ENCODE data around the gene CDK2AP2. TPM values are rescaled to one million over a fixed set of nuclear protein-coding genes. Genes with fewer than 3 reads are reported as not detected.

The CDK2AP2 gene
- total RNA-seq, 4 donors from 2014 or later = 75.4 to 90.8 (median 80.6) TPM

- peak; percentile 58 to 60 for DNase-seq (ENCODE audit: low spot score in 2 of 2)
- Histone ChIP-seq H3K27me3 (no peaks in the 10 kb centered on the region), H3K9me3 (no peaks in the 10 kb centered on the region), H3K27ac (peak overlapping the region; percentile 87 to 98 (median 96)), H3K36me3 (peaks cover 0 to 13% (median 0%) of the 10 kb centered on the region in 3 donors), H3K4me3 (peak overlapping the region; percentile 47 to 71 (median 56)), H3K4me1 (peaks cover 4 to 46% (median 32%) of the 10 kb centered on the region in 4 donors)
- TF ChIP-seq POLR2A (IDR thresholded peaks at IDR 0.05) (peak in 1 of 2 donors; percentile 16), CTCF (IDR thresholded peaks at IDR 0.05) (no peak), EP300 (IDR thresholded peaks at IDR 0.05) (peak in 1 of 2 donors; percentile 24)
- 53 to 61% methylated on average over 14 to 19 of the region's 20 CpGs for WGBS, 2 donors
Measured at GRCh38 chr11:67463680-67464410, 44.1 kb downstream of the CDK2AP2 start.

- WGBS, 2 donors = 90 to 97% methylated on average over 10 of the region's 10 CpGs
- Histone ChIP-seq H3K27me3 (no peaks in the 10 kb centered on the region), H3K27ac (peak overlapping the region in 3 of 4 donors; percentile 87 to 98 (median 97)), H3K9me3 (no peaks in the 10 kb centered on the region), H3K4me3 (no peak overlapping the region), H3K36me3 (peaks cover 0 to 13% (median 0%) of the 10 kb centered on the region in 3 donors), H3K4me1 (peaks cover 4 to 41% (median 30%) of the 10 kb centered on the region in 4 donors)
- TF ChIP-seq CTCF (IDR thresholded peaks at IDR 0.05) = no peak
- TF ChIP-seq EP300 (IDR thresholded peaks at IDR 0.05) = no peak
- TF ChIP-seq POLR2A (IDR thresholded peaks at IDR 0.05) = no peak
- no peak for DNase-seq (ENCODE audit: low spot score in 2 of 2)
Measured at GRCh38 chr11:67463186-67463585, 44.8 kb downstream of the CDK2AP2 start.

- Histone ChIP-seq H3K4me3 (no peak overlapping the region), H3K36me3 (no peaks in the 10 kb centered on the region), H3K4me1 (peaks cover 0 to 5% (median 0%) of the 10 kb centered on the region in 4 donors), H3K27ac (no peak overlapping the region), H3K9me3 (no peaks in the 10 kb centered on the region), H3K27me3 (no peaks in the 10 kb centered on the region)
- TF ChIP-seq CTCF (IDR thresholded peaks at IDR 0.05) = no peak
- TF ChIP-seq EP300 (IDR thresholded peaks at IDR 0.05) = no peak
- TF ChIP-seq POLR2A (IDR thresholded peaks at IDR 0.05) = no peak
- DNase-seq (ENCODE audit: low spot score in 2 of 2) = no peak
- 79 to 84% methylated on average over 19 of the region's 19 CpGs for WGBS, 2 donors
Measured at GRCh38 chr11:67458266-67458665, 49.7 kb downstream of the CDK2AP2 start.

- H3K36me3 ChIP-seq = no peaks in the 10 kb centered on the region
- no peak for DNase-seq (ENCODE audit: low spot score in 2 of 2)
- H3K27me3 ChIP-seq = no peaks in the 10 kb centered on the region
- H3K4me1 ChIP-seq = peaks cover 0 to 5% (median 0%) of the 10 kb centered on the region in 4 donors
- no peak for TF ChIP-seq EP300 (IDR thresholded peaks at IDR 0.05)
- TF ChIP-seq POLR2A (IDR thresholded peaks at IDR 0.05) = no peak
- no peak for TF ChIP-seq CTCF (IDR thresholded peaks at IDR 0.05)
- no peaks in the 10 kb centered on the region for H3K9me3 ChIP-seq
- 89 to 91% methylated on average over 12 of the region's 12 CpGs for WGBS, 2 donors
- H3K27ac ChIP-seq = no peak overlapping the region
- H3K4me3 ChIP-seq = no peak overlapping the region
Measured at GRCh38 chr11:67457453-67457852, 50.5 kb downstream of the CDK2AP2 start.

Small RNA genes lying within 50 kb of the gene (small RNA-seq; reads per million reads assigned to genes)
- not detected for gene MIR6752

Other genes starting within 250 kb of the CDK2AP2 start
- 100 to 1,000 TPM in 1 of 4 donors, 10 to 100 TPM in 3; 46.0 to 134 (median 65.4) TPM for gene GRK2, start 241.7 kb downstream of the CDK2AP2 start, total RNA-seq
- 100 to 1,000 TPM in 1 of 4 donors, 10 to 100 TPM in 3; 46.8 to 158 (median 69.5) TPM for gene ANKRD13D, start 218.9 kb downstream of the CDK2AP2 start, total RNA-seq
- gene SSH3, start 204.6 kb downstream of the CDK2AP2 start, total RNA-seq = 10 to 100 TPM; 28.5 to 51.6 (median 43.1) TPM
- gene POLD4, start 154.6 kb downstream of the CDK2AP2 start, total RNA-seq = 100 to 1,000 TPM in 1 of 4 donors, 10 to 100 TPM in 3; 70.8 to 154 (median 88.5) TPM
- 10 to 100 TPM in 1 of 4 donors, 1 to 10 TPM in 3; 3.7 to 23.1 (median 5.9) TPM for gene CLCF1, start 134.6 kb downstream of the CDK2AP2 start, total RNA-seq
- gene RAD9A, start 116.2 kb downstream of the CDK2AP2 start, total RNA-seq = 10 to 100 TPM; 22.7 to 39.0 (median 36.4) TPM
- 10 to 100 TPM; 50.6 to 97.8 (median 72.7) TPM for gene PPP1CA, start 106.3 kb downstream of the CDK2AP2 start, total RNA-seq
- gene TBC1D10C, start 104.1 kb downstream of the CDK2AP2 start, total RNA-seq = 1 to 10 TPM; 1.5 to 4.5 (median 2.2) TPM
- 1 to 10 TPM; 1.8 to 5.9 (median 4.3) TPM for gene CARNS1, start 92.5 kb downstream of the CDK2AP2 start, total RNA-seq
- gene RPS6KB2, start 79.7 kb downstream of the CDK2AP2 start, total RNA-seq = 10 to 100 TPM; 36.9 to 69.3 (median 47.1) TPM
- 10 to 100 TPM in 3 of 4 donors, 1 to 10 TPM in 1; 6.9 to 18.0 (median 12.8) TPM for gene PTPRCAP, start 70.5 kb downstream of the CDK2AP2 start, total RNA-seq
- 10 to 100 TPM; 60.9 to 95.1 (median 77.1) TPM for gene CORO1B, start 64.7 kb downstream of the CDK2AP2 start, total RNA-seq
- gene GPR152, start 55.4 kb downstream of the CDK2AP2 start, total RNA-seq = not detected
- 1 to 10 TPM in 3 of 4 donors, under 1 TPM in 1; 0.21 to 5.7 (median 3.6) TPM for gene CABP4, start 52.8 kb downstream of the CDK2AP2 start, total RNA-seq
- 100 to 1,000 TPM in 2 of 4 donors, 10 to 100 TPM in 2; 49.2 to 184 (median 96.6) TPM for gene TMEM134, start 38.9 kb downstream of the CDK2AP2 start, total RNA-seq
- gene AIP, start 25.1 kb downstream of the CDK2AP2 start, total RNA-seq = 100 to 1,000 TPM in 2 of 4 donors, 10 to 100 TPM in 2; 88.2 to 117 (median 96.0) TPM
- 10 to 100 TPM; 22.8 to 69.6 (median 38.6) TPM for gene PITPNM1, start 2.8 kb downstream of the CDK2AP2 start, total RNA-seq
- gene CABP2, start 15.3 kb upstream of the CDK2AP2 start, total RNA-seq = not detected
- gene GSTP1, start 75.7 kb upstream of the CDK2AP2 start, total RNA-seq = 1,000 to 10,000 TPM in 1 of 4 donors, 100 to 1,000 TPM in 3; 631 to 1,055 (median 774) TPM
- gene NDUFV1, start 98.8 kb upstream of the CDK2AP2 start, total RNA-seq = 100 to 1,000 TPM; 282 to 357 (median 323) TPM
- 10 to 100 TPM; 11.0 to 21.3 (median 20.0) TPM for gene NUDT8, start 121.8 kb upstream of the CDK2AP2 start, total RNA-seq
- not detected for gene TBX10, start 131.6 kb upstream of the CDK2AP2 start, total RNA-seq
- under 1 TPM in 1 of 4 donors, not detected in 3; 0.44 TPM for gene ACY3, start 142.6 kb upstream of the CDK2AP2 start, total RNA-seq
- not detected for gene ALDH3B2, start 166.5 kb upstream of the CDK2AP2 start, total RNA-seq